Kidney (tissue), 14 donors: ENCODE results near the gene KCNQ1OT1. TPM values are rescaled to one million over a fixed set of nuclear protein-coding genes. Genes with fewer than 3 reads are reported as not detected.
A peak's percentile ranks its signal among the peaks of the same experiment; 100 is the strongest.

Source experiments
- DNase-seq, 5 donors: peaks; one replicate each; pipeline ENCODE4 v3.0.0-alpha.2; 2013 to 2020
- FAIRE-seq: peaks from 2 replicates; lab custom pipeline; 2012; peaks lifted over from hg19 to GRCh38; lab: Jason Lieb, UNC
- H3K27ac ChIP-seq, 2 donors: one replicate each; pipeline ENCODE4 v1.7.0; 2013; ENCODE audit warnings: low read depth in 2 of 2, low read length in 2 of 2, inconsistent platforms in 1 of 2
- H3K27me3 ChIP-seq: one replicate; pipeline ENCODE4 v1.7.1; 2013; ENCODE audit warnings: low read length, inconsistent platforms; ENCODE audit not compliant: control insufficient read depth, insufficient read depth
- H3K36me3 ChIP-seq, 3 donors: one replicate each; pipeline versions ENCODE4 v1.7.0 to v1.7.1; 2013; ENCODE audit warnings: low read length in 3 of 3, control low read depth in 1 of 3, inconsistent platforms in 1 of 3; ENCODE audit not compliant: insufficient read depth in 3 of 3, control insufficient read depth in 2 of 3
- H3K4me1 ChIP-seq, 3 donors: one replicate each; pipeline versions ENCODE4 v1.7.0 to v1.7.1; 2013; ENCODE audit warnings: low read length in 3 of 3, inconsistent platforms in 1 of 3, low read depth in 1 of 3; ENCODE audit not compliant: control insufficient read depth in 2 of 3, insufficient read depth in 2 of 3
- H3K4me3 ChIP-seq, 3 donors: one replicate each; pipeline versions ENCODE4 v1.7.0 to v1.8.1; 2013; ENCODE audit warnings: low read length in 3 of 3, control low read depth in 1 of 3, inconsistent platforms in 1 of 3
- H3K9ac ChIP-seq, 3 donors: one replicate each; pipeline versions ENCODE4 v1.7.0 to v1.7.1; 2013; ENCODE audit warnings: low read length in 3 of 3, control low read depth in 1 of 3, inconsistent platforms in 1 of 3
- H3K9me3 ChIP-seq, 3 donors: one replicate each; pipeline versions ENCODE4 v1.7.0 to v1.7.1; 2013; ENCODE audit warnings: low read length in 3 of 3, control low read depth in 1 of 3, inconsistent platforms in 1 of 3; ENCODE audit not compliant: control insufficient read depth in 2 of 3, insufficient read depth in 1 of 3
- CTCF ChIP-seq: IDR thresholded peaks from 3 replicates; pipeline ENCODE4 v1.5.1; 2012; ENCODE audit warnings: mild to moderate bottlenecking, moderate library complexity, borderline replicate concordance; ENCODE audit not compliant: insufficient read depth; ENCODE audit errors: extremely low read depth
- intact Hi-C: fragments of 100-400 bp; cut with DNase I; formaldehyde crosslinking; loops from one replicate; pipeline ENCODE4 v1.11.1; 2022
- polyA plus RNA-seq: library from polyadenylated mRNA; stranded (reverse); fragments of 350-450 nt; fragmentation: Illumina TruSeq; extraction: RNeasy Lipid Tissue Mini Kit (QIAGEN cat#74804); gene quantifications from one replicate; pipeline ENCODE4 v1.2.3, GENCODE V29; 2014; ENCODE audit warnings: low read depth, low replicate concordance; ENCODE audit not compliant: insufficient read depth
- total RNA-seq: library from RNA; stranded (reverse); fragmentation: NEBNext Ultra II Directional; extraction: Animal tissue kit (Norgen Biotek cat#: 25700); gene quantifications from one replicate; pipeline ENCODE4 v1.2.1, GENCODE V29; 2021
- donor health status: control.
- donor health status: control.
- donor health status: control.
- donor health status: control.
- donor health status: control.
- donor health status: DM: yes; HTN: yes; CAD: no.
- donor health status: Normal renal cell carcinoma (clear cell type).

KCNQ1OT1 gene
- total and polyA plus RNA-seq, 2 donors from 2014 or later: 0.22 to 4.4 TPM

GRCh38 chr11:2732940-2733628, 33.3 kb upstream of the KCNQ1OT1 start:
- Histone ChIP-seq H3K27ac (no peak overlapping the region), H3K27me3 (no peaks in the 10 kb centered on the region), H3K4me3 (no peak overlapping the region), H3K36me3 (no peaks in the 10 kb centered on the region), H3K9ac (no peak overlapping the region), H3K9me3 (no peaks in the 10 kb centered on the region), H3K4me1 (peaks cover 0 to 19% (median 11%) of the 10 kb centered on the region in 3 donors)
- TF ChIP-seq CTCF: no peak
- FAIRE-seq (no peak), DNase-seq (peak in 1 of 5 donors; percentile 58)
- intact Hi-C loops: no loop called here

- Histone ChIP-seq H3K27me3 (no peaks in the 10 kb centered on the region), H3K9ac (no peak overlapping the region), H3K4me3 (no peak overlapping the region), H3K27ac (no peak overlapping the region), H3K4me1 (peaks cover 0 to 19% (median 11%) of the 10 kb centered on the region in 3 donors), H3K36me3 (no peaks in the 10 kb centered on the region), H3K9me3 (no peaks in the 10 kb centered on the region)
- intact Hi-C loops: no loop called here
- DNase-seq (peak in 1 of 5 donors; percentile 65), FAIRE-seq (no peak)
- no peak for TF ChIP-seq CTCF
These were observed 32.6 kb upstream of the KCNQ1OT1 start for GRCh38 chr11:2732261-2732939.

GRCh38 chr11:2731130-2732125, 31.6 kb upstream of the KCNQ1OT1 start:
- FAIRE-seq: no peak
- Histone ChIP-seq H3K4me3 (no peak overlapping the region), H3K4me1 (peaks cover 0 to 23% (median 11%) of the 10 kb centered on the region in 3 donors), H3K36me3 (no peaks in the 10 kb centered on the region), H3K27ac (no peak overlapping the region), H3K9me3 (no peaks in the 10 kb centered on the region), H3K27me3 (no peaks in the 10 kb centered on the region), H3K9ac (no peak overlapping the region)
- no peak for DNase-seq
- intact Hi-C loops: no loop called here
- TF ChIP-seq CTCF: no peak
